ENCODE results near the gene MCF2L2. TPM values are rescaled to one million over a fixed set of nuclear protein-coding genes. Genes with fewer than 3 reads are reported as not detected.

Gene MCF2L2
- total and polyA plus RNA-seq, 9 of the 15 experiments (the other 6 are each of a cell fraction or from before 2014, with no cell fraction given), result 0.56 to 4.2 (median 3.0) TPM

DNA sequence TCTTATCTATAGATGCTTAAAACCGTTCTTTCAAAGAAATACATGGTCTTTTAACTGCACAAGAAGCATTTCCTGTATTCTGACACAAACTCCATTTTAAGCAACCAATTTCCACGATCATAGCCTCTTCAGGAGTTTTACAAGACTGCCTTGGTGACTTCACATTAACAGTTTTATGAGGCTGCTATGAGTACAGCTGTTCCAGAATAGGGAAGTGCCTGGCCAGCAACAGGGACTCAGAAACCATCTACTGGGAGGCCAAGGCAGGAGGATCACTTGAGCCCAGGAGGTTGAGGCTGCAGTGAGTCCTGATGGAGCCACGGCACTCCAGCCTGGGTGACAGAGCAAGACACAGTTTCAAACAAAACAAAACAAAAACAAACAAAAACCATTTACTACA lies 96.9 kb downstream of the MCF2L2 start:
- peak overlapping the region; percentile 80 for H2AFZ ChIP-seq (ENCODE audit: low read depth, low read length)
- H3K4me3 ChIP-seq, result no peak overlapping the region
- in situ Hi-C loops (cut with MboI), result no loop called here
- ChIA-PET CTCF (ENCODE audit: low intra/inter-chr PET ratio) (no interaction called here), POLR2A (interaction anchor here (0.6 to 1.0 kb wide), 4 partner anchors 11 to 32 kb away, joined by 3 to 4 read pairs (median 3); no protein-coding TSS in a partner anchor)
- no TSS peak for BruUV-seq (replicated peaks)
- H4K20me1 ChIP-seq (replicated peaks; ENCODE audit: control insufficient read depth, insufficient read depth, low read length), result no peaks in the 10 kb centered on the region
- H3K36me3 ChIP-seq (ENCODE audit: control insufficient read depth, insufficient read depth, low read length), result no peaks in the 10 kb centered on the region
- WGBS (ENCODE audit: insufficient coverage, low coverage, missing lambda C conversion rate), result 36% methylated on average over 3 of the region's 3 CpGs
- no peaks in the 10 kb centered on the region for H3K79me2 ChIP-seq (ENCODE audit: control insufficient read depth, insufficient read depth, low read length)
- intact Hi-C loops (cut with micrococcal nuclease), result loop anchor here (2.0 kb wide), 1 partner anchor 25 kb away; no protein-coding TSS in a partner anchor
- no peak overlapping the region for H3K4me2 ChIP-seq (ENCODE audit: insufficient read depth, low read length)
- H3K9me3 ChIP-seq (replicated peaks; ENCODE audit: control insufficient read depth, insufficient read depth, low read depth, low read length), result no peaks in the 10 kb centered on the region
- H3K9me1 ChIP-seq (ENCODE audit: control insufficient read depth, insufficient read depth, low read length), result no peaks in the 10 kb centered on the region
- ATAC-seq, result peak; percentile 37; the same call in 2 of the 3 replicates
- peak overlapping the region; percentile 67; the same call in 1 of the 3 replicates for H3K27ac ChIP-seq (ENCODE audit: extremely low read depth, low read depth, low read length)
- FAIRE-seq, result no peak
- H3K4me1 ChIP-seq (replicated peaks in 1 of 2; ENCODE audit: control insufficient read depth in 2 of 2, insufficient read depth in 2 of 2, low read length in 2 of 2), result peaks cover 10 to 29% of the 10 kb centered on the region in 2 experiments; a peak in 4 of 5 replicates
- DNase-seq (ENCODE audit: extremely low read depth in 1 of 4, low spot score in 3 of 4), result no peak
- peak overlapping the region in 1 of 2 experiments; percentile 37; a peak in 1 of 4 replicates for H3K9ac ChIP-seq (ENCODE audit: insufficient read depth in 1 of 2, low read depth in 2 of 2, low read length in 2 of 2)
- no peaks in the 10 kb centered on the region for H3K27me3 ChIP-seq (ENCODE audit: control insufficient read depth in 2 of 2, insufficient read depth in 2 of 2, low read length in 2 of 2)
- TF ChIP-seq SRSF1 (IDR thresholded peaks at IDR 0.05; ENCODE audit: low read depth, low read length), result no peak
- peak; percentile 80 for TF ChIP-seq BCOR (IDR thresholded peaks at IDR 0.05)
- TF ChIP-seq SPI1 (IDR thresholded peaks at IDR 0.05; ENCODE audit: borderline replicate concordance, low read depth, low read length), result peak; percentile 96
- no peak for TF ChIP-seq ELF2 (CRISPR knock-in tag; IDR thresholded peaks at IDR 0.05)
- TF ChIP-seq CC2D1A (IDR thresholded peaks at IDR 0.05), result 0 out of 2 replicates have a peak, but pooled peaks have one; percentile 41
- TF ChIP-seq SMARCA4 (IDR thresholded peaks at IDR 0.05), result no peak
- TF ChIP-seq, protein P1, sequence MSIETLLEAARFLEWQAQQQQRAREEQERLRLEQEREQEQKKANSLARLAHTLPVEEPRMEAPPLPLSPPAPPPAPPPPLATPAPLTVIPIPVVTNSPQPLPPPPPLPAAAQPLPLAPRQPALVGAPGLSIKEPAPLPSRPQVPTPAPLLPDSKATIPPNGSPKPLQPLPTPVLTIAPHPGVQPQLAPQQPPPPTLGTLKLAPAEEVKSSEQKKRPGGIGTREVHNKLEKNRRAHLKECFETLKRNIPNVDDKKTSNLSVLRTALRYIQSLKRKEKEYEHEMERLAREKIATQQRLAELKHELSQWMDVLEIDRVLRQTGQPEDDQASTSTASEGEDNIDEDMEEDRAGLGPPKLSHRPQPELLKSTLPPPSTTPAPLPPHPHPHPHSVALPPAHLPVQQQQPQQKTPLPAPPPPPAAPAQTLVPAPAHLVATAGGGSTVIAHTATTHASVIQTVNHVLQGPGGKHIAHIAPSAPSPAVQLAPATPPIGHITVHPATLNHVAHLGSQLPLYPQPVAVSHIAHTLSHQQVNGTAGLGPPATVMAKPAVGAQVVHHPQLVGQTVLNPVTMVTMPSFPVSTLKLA (conservative IDR thresholded peaks at IDR 0.05), result no peak
- TF ChIP-seq CTBP1 (IDR thresholded peaks at IDR 0.05; ENCODE audit: borderline replicate concordance), result 0 out of 2 replicates have a peak, but pooled peaks have one; percentile 2
- TF ChIP-seq, protein P2, sequence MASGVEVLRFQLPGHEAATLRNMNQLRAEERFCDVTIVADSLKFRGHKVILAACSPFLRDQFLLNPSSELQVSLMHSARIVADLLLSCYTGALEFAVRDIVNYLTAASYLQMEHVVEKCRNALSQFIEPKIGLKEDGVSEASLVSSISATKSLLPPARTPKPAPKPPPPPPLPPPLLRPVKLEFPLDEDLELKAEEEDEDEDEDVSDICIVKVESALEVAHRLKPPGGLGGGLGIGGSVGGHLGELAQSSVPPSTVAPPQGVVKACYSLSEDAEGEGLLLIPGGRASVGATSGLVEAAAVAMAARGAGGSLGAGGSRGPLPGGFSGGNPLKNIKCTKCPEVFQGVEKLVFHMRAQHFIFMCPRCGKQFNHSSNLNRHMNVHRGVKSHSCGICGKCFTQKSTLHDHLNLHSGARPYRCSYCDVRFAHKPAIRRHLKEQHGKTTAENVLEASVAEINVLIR (CRISPR knock-in tag; IDR thresholded peaks at IDR 0.05), result no peak
- TF ChIP-seq SOX6 (IDR thresholded peaks at IDR 0.05), result no peak
- no peak for TF ChIP-seq ZBTB7A (IDR thresholded peaks at IDR 0.05; ENCODE audit: borderline replicate concordance, control insufficient read depth, low read depth, low read length)
- TF ChIP-seq RCOR1 (IDR thresholded peaks at IDR 0.05; ENCODE audit: borderline replicate concordance in 1 of 2, low read depth in 2 of 2, low read length in 2 of 2), result no peak
- peak; percentile 19 for TF ChIP-seq RBM25 (IDR thresholded peaks at IDR 0.05; ENCODE audit: low read depth, low read length, severe bottlenecking)
- TF ChIP-seq, protein P3, sequence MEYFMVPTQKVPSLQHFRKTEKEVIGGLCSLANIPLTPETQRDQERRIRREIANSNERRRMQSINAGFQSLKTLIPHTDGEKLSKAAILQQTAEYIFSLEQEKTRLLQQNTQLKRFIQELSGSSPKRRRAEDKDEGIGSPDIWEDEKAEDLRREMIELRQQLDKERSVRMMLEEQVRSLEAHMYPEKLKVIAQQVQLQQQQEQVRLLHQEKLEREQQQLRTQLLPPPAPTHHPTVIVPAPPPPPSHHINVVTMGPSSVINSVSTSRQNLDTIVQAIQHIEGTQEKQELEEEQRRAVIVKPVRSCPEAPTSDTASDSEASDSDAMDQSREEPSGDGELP (CRISPR knock-in tag; IDR thresholded peaks at IDR 0.05; ENCODE audit: borderline replicate concordance), result peak; percentile 50
- TF ChIP-seq, protein P4, sequence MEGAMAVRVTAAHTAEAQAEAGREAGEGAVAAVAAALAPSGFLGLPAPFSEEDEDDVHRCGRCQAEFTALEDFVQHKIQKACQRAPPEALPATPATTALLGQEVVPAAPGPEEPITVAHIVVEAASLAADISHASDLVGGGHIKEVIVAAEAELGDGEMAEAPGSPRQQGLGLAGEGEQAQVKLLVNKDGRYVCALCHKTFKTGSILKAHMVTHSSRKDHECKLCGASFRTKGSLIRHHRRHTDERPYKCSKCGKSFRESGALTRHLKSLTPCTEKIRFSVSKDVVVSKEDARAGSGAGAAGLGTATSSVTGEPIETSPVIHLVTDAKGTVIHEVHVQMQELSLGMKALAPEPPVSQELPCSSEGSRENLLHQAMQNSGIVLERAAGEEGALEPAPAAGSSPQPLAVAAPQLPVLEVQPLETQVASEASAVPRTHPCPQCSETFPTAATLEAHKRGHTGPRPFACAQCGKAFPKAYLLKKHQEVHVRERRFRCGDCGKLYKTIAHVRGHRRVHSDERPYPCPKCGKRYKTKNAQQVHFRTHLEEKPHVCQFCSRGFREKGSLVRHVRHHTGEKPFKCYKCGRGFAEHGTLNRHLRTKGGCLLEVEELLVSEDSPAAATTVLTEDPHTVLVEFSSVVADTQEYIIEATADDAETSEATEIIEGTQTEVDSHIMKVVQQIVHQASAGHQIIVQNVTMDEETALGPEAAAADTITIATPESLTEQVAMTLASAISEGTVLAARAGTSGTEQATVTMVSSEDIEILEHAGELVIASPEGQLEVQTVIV (CRISPR knock-in tag; IDR thresholded peaks at IDR 0.05; ENCODE audit: borderline replicate concordance), result no peak
- TF ChIP-seq ZNF134 (CRISPR knock-in tag; conservative IDR thresholded peaks at IDR 0.05), result no peak
